SK-N-MC (cell line): ENCODE data around the gene FGD5.

Source experiments
- DNase-seq: peaks from one replicate; pipeline ENCODE4 v3.0.0-alpha.2; 2011; ENCODE audit warnings: low read depth, low spot score
- H3K27ac ChIP-seq: fragments of 200-600 bp; sonication (generic); 2 replicates; pipeline ENCODE4 v1.5.1; 2016; ENCODE audit warnings: mixed run types
- H3K36me3 ChIP-seq: fragments of 200-600 bp; sonication (generic); 2 replicates; pipeline ENCODE4 v1.6.1; 2017; ENCODE audit warnings: antibody characterized with exemption, low read length, mixed read lengths; ENCODE audit not compliant: insufficient read depth
- H3K4me3 ChIP-seq: fragments of 200-600 bp; sonication (generic); 2 replicates; pipeline ENCODE4 v1.5.1; 2016
- H3K9ac ChIP-seq: fragments of 200-600 bp; sonication (generic); 2 replicates; pipeline ENCODE4 v1.8.0; 2017; ENCODE audit warnings: mixed run types, mixed read lengths; ENCODE audit not compliant: insufficient read length
- H3K9me3 ChIP-seq: fragments of 200-600 bp; sonication (generic); 2 replicates; pipeline ENCODE4 v1.6.1; 2017; ENCODE audit warnings: low read depth, mild to moderate bottlenecking, antibody characterized with exemption, low read length, moderate library complexity, mixed read lengths
- EZH2 ChIP-seq: fragments of 200-600 bp; sonication (generic); IDR thresholded peaks from one replicate; pipeline ENCODE4 v1.6.1; 2017; ENCODE audit warnings: antibody characterized with exemption
- FOXP2 ChIP-seq: optimal IDR thresholded peaks from 2 replicates; pipeline ENCODE3; 2011; ENCODE audit warnings: mild to moderate bottlenecking, moderate library complexity; ENCODE audit not compliant: insufficient read depth; ENCODE audit errors: extremely low read length, control extremely low read depth
- POLR2AphosphoS5 ChIP-seq: IDR thresholded peaks from 2 replicates; pipeline ENCODE4 v1.6.1; 2012; ENCODE audit warnings: mild to moderate bottlenecking, low read depth, low read length, borderline replicate concordance

Gene FGD5

DNA sequence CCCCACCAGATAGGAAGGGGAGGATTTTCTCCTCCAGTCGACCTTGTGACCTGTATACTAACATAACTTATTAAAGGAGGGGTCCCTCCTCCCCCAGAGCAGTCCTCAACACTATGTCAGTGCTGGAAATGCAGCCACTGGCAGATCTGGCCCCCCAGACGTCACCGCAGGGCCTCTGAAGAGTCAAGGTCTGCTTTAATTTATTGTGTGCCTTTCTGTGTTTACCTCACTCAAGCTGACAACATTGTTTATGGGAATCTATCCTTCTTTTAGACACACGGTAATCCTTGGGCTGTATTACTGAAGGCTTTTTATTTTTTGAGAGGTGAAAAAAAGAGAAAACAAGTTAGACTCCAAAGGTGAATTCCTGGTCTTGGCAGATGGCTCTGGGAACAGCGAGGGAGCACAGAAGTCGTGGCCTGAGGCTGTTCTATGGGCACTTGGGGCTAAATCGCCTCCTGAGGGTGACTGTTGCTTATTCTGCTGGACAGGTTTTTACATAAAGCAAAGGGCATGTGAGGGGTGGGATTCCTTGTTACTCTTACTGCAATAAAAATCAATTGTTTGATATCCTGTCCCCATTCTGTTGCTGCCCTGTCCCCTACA, 115.2 kb downstream of the FGD5 start:
- Histone ChIP-seq H3K9me3 (no peaks in the 10 kb centered on the region), H3K9ac (no peak overlapping the region), H3K4me3 (no peak overlapping the region), H3K27ac (no peak overlapping the region), H3K36me3 (no peaks in the 10 kb centered on the region)
- no peak for DNase-seq
- TF ChIP-seq EZH2 (no peak), FOXP2 (no peak), POLR2AphosphoS5 (no peak)

DNA sequence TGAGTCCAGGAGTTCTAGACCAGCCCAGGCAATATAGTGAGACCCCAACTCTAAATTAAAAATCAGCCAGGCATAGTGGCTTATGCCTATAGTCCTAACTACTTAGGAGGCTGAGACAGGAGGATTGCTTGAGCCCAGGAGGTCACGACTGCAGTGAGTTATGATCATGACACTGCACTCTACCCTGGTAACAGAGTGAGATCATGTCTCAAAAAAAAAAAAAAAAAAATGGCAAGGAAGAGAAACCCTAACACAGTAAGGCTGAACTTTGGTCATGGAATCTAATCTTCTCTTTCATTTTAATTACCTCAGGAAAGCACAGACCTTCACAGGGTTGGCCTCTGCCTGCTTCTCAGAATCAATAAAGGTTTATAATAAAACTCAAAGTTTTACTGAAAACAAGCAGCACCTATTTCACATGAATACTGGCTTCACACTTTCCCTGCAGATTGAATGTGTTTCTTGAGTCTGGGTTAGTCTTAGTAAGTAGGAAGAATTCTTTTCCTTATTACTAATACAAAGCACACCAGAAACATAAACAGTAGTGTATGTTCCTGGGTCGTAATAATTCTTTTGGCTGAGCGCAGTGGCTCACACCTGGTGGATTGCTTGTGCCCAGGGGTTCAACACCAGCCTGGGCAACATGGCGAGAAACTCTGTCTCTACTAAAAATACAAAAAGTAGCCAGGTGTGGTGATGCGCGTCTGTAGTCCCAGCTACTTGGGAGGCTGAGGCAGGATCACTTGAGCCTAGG, 117.0 kb downstream of the FGD5 start:
- TF ChIP-seq POLR2AphosphoS5 (no peak), FOXP2 (no peak), EZH2 (no peak)
- H3K27ac ChIP-seq: no peak overlapping the region
- DNase-seq: no peak
- no peak overlapping the region for H3K9ac ChIP-seq
- no peaks in the 10 kb centered on the region for H3K36me3 ChIP-seq
- no peak overlapping the region for H3K4me3 ChIP-seq
- H3K9me3 ChIP-seq: no peaks in the 10 kb centered on the region

DNA sequence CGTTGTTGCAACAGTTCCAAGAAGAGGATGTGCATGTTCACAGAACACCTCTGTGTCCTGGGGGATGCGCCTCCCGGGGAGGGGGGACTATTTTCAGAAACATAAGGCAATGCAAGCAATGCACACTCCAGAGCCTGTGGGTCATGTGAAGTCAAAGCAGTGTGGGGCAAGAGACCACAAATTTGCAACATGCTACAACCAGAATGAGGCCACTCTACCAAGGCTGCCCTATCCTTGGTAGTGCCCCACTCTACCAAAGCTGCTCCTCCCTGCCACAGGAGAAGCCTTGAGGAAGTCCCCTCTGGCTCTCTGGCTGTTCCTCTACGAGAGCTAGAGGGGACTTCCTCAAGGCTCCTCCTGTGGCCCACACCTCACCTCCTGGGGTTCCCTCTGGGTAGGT, 120.2 kb downstream of the FGD5 start:
- H3K9ac ChIP-seq: no peak overlapping the region
- H3K36me3 ChIP-seq: no peaks in the 10 kb centered on the region
- H3K27ac ChIP-seq: no peak overlapping the region
- no peak for TF ChIP-seq POLR2AphosphoS5
- no peak for TF ChIP-seq EZH2
- TF ChIP-seq FOXP2: no peak
- no peak overlapping the region for H3K4me3 ChIP-seq
- H3K9me3 ChIP-seq: no peaks in the 10 kb centered on the region
- DNase-seq: no peak

DNA sequence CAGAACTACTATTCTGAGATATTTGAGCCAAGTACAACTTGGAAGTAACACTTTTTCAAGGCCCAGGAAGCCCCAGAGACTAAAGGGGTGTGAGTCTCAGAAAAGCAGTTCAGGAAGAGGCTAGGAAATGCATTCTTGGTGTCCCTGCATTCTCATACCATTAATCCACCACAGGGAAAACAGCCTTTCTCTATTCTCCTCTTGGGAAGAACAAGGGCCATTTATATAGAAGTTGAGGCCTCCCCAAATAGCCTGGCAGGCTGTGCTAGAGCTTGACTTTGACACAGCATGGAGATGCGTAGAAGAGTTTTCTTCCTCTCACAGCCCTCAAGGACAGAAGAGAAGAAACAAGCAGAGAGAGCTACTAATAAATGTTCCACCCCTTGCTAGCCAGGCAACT, 123.1 kb downstream of the FGD5 start:
- DNase-seq: no peak
- TF ChIP-seq FOXP2 (no peak), EZH2 (no peak), POLR2AphosphoS5 (no peak)
- Histone ChIP-seq H3K4me3 (no peak overlapping the region), H3K9me3 (no peaks in the 10 kb centered on the region), H3K9ac (no peak overlapping the region), H3K36me3 (peaks cover 7% of the 10 kb centered on the region; the same call in 1 of the 2 replicates), H3K27ac (no peak overlapping the region)

DNA sequence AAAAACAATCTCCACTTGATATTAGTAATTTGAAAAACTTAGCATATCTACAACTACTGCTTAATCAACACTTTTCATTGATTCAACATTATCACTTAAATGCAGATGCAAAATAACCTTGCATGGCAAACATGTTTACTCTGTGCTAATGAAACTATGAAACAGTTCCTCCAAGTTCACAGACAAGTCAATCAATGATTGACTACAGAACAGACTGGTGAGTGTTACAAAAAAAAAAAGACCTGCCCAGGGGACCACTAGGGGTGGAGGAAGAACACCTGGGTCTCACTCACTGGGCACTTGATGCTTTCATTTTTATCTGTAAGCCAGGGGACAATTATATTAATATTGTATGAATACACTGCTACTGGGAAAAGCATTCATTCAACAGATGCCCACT, 124.3 kb downstream of the FGD5 start:
- DNase-seq: no peak
- Histone ChIP-seq H3K36me3 (peaks cover 7% of the 10 kb centered on the region; the same call in 1 of the 2 replicates), H3K4me3 (no peak overlapping the region), H3K9ac (no peak overlapping the region), H3K9me3 (no peaks in the 10 kb centered on the region), H3K27ac (no peak overlapping the region)
- TF ChIP-seq EZH2 (no peak), FOXP2 (no peak), POLR2AphosphoS5 (no peak)

DNA sequence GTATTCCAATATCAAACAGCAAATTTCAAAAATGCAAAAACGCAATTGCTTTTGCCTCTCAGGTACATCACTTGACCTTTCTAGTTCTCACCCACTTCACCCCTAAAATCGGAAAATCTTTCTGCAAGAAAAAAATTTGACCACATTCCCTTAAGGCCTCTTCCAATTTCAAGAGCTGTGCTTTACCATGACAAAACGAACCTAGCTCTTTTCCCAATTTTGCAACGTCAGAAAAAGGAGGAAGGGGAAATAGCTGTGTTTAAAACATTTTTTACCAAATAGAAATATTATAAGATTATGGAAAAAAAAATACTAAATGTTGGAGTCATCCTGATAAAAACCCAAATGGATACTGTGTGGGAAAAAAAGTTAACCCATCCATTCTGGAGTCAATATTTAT, 127.5 kb downstream of the FGD5 start:
- H3K9me3 ChIP-seq: no peaks in the 10 kb centered on the region
- H3K27ac ChIP-seq: no peak overlapping the region
- TF ChIP-seq POLR2AphosphoS5 (no peak), FOXP2 (no peak), EZH2 (no peak)
- H3K36me3 ChIP-seq: peaks cover 14% of the 10 kb centered on the region
- no peak for DNase-seq
- peak overlapping the region; percentile 83 for H3K4me3 ChIP-seq
- H3K9ac ChIP-seq: peak overlapping the region; percentile 68

DNA sequence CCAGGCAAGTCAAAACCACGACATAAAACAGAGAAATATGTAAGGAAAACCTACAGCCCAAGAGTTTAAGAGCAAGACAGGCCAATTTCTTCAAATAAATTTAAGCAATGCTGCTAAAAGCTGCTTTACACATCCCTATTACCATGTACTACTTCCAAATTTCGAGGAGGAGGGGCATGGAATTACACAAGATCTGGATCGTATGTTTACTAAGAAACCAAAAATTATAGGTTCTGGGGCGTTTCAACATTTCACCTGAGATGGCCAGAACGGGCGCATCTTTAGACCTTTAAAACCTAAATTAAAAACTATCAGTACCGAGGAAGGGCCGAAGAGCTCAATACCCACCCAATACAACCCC, 128.0 kb downstream of the FGD5 start:
- Histone ChIP-seq H3K9me3 (no peaks in the 10 kb centered on the region), H3K4me3 (peak overlapping the region; percentile 83), H3K27ac (peak overlapping the region; percentile 54; the same call in 1 of the 2 replicates), H3K9ac (peak overlapping the region; percentile 68), H3K36me3 (peaks cover 14% of the 10 kb centered on the region)
- no peak for TF ChIP-seq POLR2AphosphoS5
- TF ChIP-seq FOXP2: no peak
- no peak for TF ChIP-seq EZH2
- no peak for DNase-seq

DNA sequence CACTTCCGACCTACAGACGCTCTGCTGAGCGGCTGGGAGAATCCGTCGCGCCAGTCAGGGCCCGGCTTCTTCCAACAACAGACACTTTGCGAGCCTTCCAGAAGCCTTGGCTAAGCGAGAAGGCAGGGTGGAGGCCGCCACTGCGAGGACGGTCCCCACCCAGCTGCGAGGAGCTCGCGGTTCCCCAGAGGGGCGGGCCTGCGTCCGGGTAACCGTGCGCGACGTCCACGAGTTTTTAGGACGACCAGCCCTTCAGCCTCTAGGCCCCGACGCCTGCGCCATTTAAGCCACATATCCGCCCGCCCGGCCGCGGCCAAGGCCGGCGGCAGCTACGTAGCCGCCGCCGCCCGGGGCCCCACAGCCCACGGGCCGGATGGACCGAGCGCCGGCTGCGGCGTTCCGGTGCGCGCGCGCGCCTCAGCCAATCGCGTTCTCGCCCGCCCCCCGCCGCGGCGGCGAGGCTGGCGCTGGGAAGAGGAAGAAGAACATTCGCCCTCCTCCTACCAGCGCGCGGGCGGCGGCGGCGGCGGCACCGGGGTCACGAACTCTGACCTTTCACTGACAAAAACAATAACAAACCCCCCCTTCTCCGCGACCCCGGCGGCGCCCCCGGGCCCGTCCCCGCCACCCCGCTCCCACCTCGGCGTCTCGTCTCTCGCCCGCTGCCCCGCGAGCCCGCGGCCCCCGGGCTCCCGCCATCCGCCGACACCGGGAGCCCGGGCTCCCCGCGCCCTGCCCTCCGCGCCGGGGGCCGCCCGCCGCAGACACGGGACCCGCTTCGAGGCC, 128.5 kb downstream of the FGD5 start, which contains the start of gene NR2C2:
TSS of gene NR2C2 (plus strand) at position 484 of the 786 bp plus-strand sequence. CDS start 56,332 bp downstream, outside the sequence.
- Histone ChIP-seq H3K36me3 (peaks cover 14% of the 10 kb centered on the region), H3K9ac (peak within 1 kb of the TSS; percentile 83), H3K4me3 (peak within 1 kb of the TSS; percentile 83), H3K27ac (peak within 1 kb of the TSS; percentile 98), H3K9me3 (no peaks in the 10 kb centered on the region)
- no peak for DNase-seq
- no peak for TF ChIP-seq EZH2
- no peak for TF ChIP-seq FOXP2
- TF ChIP-seq POLR2AphosphoS5: peak; percentile 54; the same call in 1 of the 2 replicates
